ENCODE data around the gene GRIP2.

Gene GRIP2

DNA sequence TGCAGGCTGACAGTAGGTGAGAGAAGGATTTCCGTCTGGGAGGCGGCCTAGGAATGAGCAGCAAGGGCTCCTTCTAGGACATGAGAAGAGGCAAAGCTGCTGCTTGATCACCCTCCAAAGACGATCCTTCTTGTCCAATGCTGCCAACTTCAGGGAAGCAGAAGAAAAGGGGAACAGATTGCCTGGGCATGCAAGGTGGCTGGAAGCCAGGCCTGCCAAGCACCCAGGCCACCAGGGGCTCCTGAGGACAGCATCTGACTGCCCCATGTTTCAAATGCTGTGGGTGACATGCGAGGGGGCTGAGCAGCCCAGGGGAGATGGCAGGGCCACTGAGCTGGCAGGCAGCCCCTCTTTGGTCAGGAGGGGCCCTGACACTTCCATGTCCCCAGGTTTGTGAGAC, 3.3 kb upstream of the GRIP2 start:
- DNase-seq (ENCODE audit: low read depth) = no peak
- H3K4me3 ChIP-seq (ENCODE audit: control insufficient read depth, low read depth, low read length) = no peak overlapping the region
- TF ChIP-seq, protein P1, sequence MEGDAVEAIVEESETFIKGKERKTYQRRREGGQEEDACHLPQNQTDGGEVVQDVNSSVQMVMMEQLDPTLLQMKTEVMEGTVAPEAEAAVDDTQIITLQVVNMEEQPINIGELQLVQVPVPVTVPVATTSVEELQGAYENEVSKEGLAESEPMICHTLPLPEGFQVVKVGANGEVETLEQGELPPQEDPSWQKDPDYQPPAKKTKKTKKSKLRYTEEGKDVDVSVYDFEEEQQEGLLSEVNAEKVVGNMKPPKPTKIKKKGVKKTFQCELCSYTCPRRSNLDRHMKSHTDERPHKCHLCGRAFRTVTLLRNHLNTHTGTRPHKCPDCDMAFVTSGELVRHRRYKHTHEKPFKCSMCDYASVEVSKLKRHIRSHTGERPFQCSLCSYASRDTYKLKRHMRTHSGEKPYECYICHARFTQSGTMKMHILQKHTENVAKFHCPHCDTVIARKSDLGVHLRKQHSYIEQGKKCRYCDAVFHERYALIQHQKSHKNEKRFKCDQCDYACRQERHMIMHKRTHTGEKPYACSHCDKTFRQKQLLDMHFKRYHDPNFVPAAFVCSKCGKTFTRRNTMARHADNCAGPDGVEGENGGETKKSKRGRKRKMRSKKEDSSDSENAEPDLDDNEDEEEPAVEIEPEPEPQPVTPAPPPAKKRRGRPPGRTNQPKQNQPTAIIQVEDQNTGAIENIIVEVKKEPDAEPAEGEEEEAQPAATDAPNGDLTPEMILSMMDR (IDR thresholded peaks at IDR 0.05; ENCODE audit: control insufficient read depth, insufficient read depth, low read depth, low read length, missing control alignments) = no peak

DNA sequence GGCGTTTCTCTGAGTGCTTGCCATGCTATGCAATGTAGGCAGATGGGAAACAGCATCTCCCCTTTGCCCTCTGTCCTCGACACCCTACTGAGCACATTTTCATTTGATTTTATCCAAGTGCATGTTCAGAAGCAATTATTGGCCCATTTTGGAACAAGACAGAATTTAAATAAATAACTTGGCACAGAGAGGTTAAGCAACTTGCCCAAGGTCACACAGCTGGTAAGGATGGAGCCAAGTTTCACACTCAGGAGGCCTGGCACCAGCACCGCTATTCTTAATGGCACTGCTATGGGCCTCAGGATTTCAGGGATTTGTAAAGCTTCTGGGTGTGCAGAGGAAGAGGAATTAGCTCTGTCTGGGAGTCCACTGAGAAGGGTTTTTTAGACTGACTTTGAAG, 2.5 kb upstream of the GRIP2 start:
- no peak overlapping the region for H3K4me3 ChIP-seq (ENCODE audit: control insufficient read depth, low read depth, low read length)
- TF ChIP-seq, protein P1 (IDR thresholded peaks at IDR 0.05; ENCODE audit: control insufficient read depth, insufficient read depth, low read depth, low read length, missing control alignments) = no peak
- no peak for DNase-seq (ENCODE audit: low read depth)

DNA sequence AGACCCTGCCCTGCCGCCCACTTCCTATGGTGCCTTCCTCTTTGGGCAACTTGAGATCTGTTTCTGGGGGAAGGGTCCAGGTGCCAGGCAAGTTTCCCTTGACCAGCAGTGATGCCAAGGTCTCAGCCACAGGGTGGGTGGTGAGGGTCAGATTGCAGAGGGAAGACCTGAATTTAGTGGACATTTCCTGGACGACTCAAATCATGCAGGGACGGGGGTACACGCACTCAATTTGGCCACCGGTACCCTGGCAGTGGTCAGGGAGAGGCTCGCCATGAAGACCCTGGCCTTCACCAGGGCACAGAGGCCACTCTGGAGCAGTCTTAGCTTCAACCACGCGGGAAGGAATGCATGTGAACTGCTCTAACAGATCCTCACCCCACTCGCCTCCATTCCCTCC, 1.5 kb upstream of the GRIP2 start:
- no peak overlapping the region for H3K4me3 ChIP-seq (ENCODE audit: control insufficient read depth, low read depth, low read length)
- DNase-seq (ENCODE audit: low read depth) = no peak
- TF ChIP-seq, protein P1 (IDR thresholded peaks at IDR 0.05; ENCODE audit: control insufficient read depth, insufficient read depth, low read depth, low read length, missing control alignments) = no peak

DNA sequence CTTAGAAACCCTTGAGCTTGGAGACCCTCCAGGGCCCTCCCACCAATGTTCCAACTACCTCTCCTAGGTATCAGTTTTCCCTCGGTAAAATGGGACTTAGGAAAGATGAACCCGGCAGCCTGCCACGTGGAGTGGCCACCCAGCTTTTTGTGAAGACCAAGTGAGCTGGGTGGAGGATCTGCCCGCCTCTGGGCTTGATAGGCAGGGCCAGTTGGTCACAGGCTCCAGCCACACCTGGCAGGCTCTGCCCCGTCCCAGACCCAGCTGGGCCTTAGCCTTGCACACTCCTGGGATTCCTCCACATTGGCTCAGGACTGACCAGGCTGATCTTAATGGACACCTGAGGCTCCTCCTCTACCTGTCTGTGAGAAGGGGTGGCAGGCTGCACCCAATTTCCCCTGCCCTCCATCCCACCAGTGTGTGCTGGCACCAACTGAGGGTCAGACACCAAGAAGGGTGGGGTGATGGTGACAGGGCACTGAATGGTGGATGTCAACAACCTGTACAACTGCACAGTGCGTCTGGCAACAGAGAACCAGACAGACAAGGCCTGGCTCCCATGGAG, 761 bp upstream of the GRIP2 start:
- DNase-seq (ENCODE audit: low read depth) = no peak
- no peak overlapping the region for H3K4me3 ChIP-seq (ENCODE audit: control insufficient read depth, low read depth, low read length)
- TF ChIP-seq, protein P1 (IDR thresholded peaks at IDR 0.05; ENCODE audit: control insufficient read depth, insufficient read depth, low read depth, low read length, missing control alignments) = no peak

DNA sequence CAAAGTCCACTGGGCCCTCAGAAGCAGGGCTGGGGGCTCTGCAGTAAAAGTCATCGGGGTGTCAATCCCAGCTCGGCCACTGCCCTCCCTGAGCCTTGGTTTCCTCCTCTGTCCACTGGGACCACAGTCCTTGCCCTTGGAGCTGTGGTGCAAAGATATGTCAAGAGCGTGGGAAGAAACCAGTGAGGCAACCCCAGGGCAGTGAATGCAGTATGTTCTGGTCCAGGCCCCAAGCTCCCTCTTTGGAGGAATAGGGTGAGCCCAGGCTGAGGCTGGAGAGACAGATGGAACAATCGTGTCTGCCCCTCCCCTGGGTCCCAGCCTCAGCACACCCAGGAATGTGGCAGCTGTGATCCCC, 779 bp downstream of the GRIP2 start:
- TF ChIP-seq, protein P1 (IDR thresholded peaks at IDR 0.05; ENCODE audit: control insufficient read depth, insufficient read depth, low read depth, low read length, missing control alignments) = no peak
- no peak overlapping the region for H3K4me3 ChIP-seq (ENCODE audit: control insufficient read depth, low read depth, low read length)
- no peak for DNase-seq (ENCODE audit: low read depth)

DNA sequence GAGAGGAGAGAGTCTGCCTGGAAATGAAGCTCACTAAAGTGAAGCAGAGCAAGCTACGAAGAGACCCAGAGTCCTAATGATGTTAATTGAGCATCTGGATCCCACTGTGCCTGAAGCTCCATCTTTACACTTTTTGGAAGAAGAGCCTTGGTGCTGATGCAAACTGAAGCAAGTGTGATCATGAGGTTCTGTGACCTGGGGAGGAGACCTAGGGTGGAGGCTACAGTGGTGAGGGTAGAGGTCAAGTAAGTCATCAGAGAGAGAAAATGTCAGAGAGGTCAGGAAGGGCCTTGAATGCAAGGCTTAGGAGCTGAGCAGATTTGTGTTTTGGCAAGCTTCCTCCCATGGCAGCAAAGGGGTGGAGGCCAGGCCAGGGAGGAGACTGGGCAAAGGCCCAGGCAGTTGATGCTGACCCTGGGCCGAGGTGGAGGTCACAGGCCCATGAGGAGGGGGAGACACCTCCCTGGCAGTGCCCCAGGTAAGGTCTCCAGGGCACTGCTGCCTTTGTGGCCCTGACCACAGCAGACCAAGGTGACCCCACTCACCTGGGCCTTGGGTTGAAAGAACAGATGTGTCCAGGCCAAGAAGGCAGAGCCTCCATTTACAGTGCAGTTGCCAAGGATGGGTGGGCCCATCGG, 1.6 kb downstream of the GRIP2 start:
- TF ChIP-seq, protein P1 (IDR thresholded peaks at IDR 0.05; ENCODE audit: control insufficient read depth, insufficient read depth, low read depth, low read length, missing control alignments) = no peak
- DNase-seq (ENCODE audit: low read depth) = no peak
- no peak overlapping the region for H3K4me3 ChIP-seq (ENCODE audit: control insufficient read depth, low read depth, low read length)

All from AG09309 (cell line).